Kidney glomerular epithelial cell (primary cell): ENCODE results near the gene MAX.
"Not testable (repeated sequence)": the region's sequence is repeated elsewhere in the genome, so short reads cannot be mapped to it uniquely, and the experiment has no call there.

Source experiments
- DNase-seq: peaks from one replicate; lab custom pipeline; 2025; lab: John Stamatoyannopoulos, UW

MAX gene

DNA sequence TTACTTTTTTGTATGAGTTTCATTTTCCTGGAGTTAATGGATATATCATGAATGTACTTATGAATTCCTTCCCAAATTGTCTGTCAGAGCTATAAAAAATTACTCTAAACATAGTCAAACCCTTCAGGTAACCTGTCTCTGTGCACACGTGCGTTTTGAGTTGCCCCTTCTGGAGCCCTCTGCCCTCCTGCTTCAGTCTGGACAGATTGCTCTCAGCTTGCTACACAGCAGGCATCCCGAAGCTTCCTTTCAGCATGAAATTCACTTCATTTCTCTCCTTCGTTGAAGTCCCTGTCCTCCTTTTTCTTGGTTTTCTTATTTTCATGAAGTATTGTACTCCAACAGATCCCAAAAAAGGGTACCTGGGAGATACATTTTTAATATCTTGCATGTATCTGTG is 68.3 kb downstream of the MAX start:
- no peak for DNase-seq

DNA sequence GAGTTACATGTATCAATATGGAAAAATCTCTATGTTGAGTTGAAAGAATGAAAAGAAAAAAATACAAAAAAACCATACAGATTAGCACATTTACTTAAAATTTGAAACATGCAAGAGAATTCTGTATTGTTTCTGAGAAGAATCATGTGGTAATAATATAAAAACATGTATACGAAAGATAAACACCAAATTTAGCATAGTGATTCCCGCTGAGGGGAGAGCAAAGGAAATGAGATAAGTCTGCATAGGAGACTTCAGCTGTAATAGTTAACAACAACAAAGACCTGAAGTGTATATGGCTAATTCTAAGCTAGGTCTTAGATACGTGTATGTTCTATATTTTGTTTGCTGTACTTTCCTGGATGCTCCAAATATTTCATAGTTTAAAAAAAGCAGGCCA is 69.1 kb downstream of the MAX start:
- DNase-seq: no peak

DNA sequence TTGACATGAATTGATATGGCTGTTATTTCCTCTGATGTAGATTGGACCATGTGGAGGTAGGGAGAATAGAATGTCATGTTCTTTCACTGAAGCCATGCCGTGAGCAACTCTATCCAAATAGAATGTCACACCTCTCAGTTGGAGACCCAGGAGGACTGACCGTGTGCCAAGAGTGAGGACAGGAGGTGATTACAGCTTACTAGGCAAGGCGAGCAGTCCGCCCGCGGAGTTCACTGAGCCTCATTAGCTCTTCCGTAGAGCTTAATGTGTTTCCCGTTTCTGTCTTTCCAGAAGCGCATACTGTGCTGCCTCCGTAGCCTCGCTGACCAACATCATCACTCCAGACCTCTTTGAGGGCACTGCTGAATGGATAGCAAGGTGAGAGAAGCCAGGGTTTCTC is 70.0 kb downstream of the MAX start:
- no peak for DNase-seq

GRCh38 chr14:65031321-65031720 is 71.0 kb downstream of the MAX start:
- not testable (repeated sequence) for DNase-seq

DNA sequence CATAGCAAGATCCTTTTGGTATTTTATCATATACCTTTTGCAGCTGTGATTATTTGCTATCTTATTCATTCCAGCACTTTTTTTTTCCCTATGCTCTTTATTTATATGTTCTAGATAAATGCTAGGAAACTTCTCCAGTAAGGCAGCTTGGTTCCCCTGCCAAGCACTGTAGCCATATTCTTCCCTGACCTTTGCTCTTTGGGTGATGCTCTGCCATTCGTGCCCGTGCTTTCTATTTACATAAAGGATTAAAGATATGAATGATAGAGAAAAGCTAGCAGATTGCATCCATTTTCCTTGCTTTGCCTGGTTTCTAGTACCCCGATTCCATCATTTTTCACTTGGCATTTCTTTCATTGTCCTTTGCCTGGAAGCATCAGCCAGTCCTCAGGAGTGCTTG is 73.4 kb downstream of the MAX start:
- no peak for DNase-seq

DNA sequence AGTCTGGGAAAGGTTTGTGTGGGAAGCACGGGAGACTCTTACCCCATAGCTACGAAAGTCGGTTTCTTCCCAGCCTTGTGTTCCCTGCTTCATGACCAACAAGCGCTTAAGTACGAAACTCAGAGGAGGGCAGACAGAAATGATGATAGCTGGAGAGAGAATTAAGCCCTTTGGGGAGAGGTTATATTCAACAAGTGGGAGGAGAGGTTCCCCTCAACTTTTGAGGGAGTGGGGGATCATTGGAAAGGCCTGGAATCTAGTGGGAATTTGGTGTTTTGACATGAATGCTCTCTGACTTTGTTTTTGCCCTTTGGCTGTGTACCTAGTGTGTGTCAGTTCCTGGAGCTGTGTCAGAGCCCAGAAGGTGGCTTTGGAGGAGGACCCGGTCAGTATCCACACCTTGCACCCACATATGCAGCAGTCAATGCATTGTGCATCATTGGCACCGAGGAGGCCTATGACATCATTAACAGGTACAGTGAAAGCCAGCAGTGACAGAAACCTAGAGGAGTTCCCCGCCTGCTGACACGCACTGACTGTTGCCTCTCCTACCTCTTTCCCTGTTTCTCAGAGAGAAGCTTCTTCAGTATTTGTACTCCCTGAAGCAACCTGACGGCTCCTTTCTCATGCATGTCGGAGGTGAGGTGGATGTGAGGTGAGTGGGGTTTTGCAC is 75.1 kb downstream of the MAX start:
- DNase-seq: no peak

DNA sequence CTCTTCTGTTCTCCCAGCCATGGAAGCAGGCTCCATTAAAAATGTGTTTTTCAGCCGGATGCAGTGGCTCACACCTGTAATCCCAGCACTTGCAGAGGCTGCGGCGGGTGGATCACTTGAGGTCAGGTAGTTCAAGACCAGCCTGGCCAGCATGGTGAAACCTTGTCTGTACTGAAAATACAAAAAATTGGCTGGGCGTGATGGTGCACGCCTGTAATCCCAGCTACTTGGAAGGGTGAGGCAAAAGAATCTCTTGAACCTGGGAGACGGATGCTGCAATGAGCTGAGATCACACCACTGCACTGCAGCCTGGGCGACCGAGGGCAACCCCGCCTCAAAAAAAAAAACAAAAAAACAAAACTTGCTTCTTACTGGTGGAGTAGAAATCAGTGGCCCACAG is 75.8 kb downstream of the MAX start:
- DNase-seq: no peak

GRCh38 chr14:65025818-65026217 is 76.5 kb downstream of the MAX start:
- no peak for DNase-seq
